Measurements from ENCODE around the gene RNF217.

RNF217 gene

DNA sequence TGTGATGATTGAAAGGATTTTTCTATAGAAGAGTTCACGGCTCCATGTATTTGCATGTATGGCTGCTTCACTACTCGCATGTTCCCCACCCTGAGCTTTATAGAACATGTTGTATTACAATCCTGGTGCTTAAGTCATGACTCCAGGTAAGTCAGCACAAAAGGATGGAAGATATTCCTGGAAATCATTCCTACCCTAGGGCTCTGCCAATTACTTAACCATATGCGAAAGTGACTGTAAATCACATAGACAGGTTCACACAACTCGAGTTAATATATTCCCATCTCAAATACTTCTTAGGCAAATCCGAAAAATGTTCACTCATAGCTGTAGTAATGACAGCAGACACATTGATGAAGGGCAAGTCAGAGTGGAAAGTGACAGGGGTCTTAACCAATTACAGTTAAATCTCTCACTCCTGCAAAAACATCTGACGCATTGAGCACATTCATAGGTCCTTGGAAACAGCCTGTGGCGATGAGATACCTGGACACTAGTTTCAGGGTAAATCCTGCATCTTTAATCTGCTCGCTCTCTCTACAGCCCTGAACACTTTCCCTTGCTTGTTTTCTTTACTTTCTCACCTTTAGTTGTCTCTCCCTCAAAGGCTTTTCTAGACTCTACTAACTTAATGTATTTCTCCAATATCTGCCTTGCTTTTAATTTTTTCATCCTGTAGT is 35.1 kb downstream of the RNF217 start:
- TF ChIP-seq Cebpa-rat (IDR thresholded peaks at IDR 0.05): no peak
- Histone ChIP-seq H3K4me3 (no peak overlapping the region), H3K9ac (no peak overlapping the region), H3K9me3 (no peaks in the 10 kb centered on the region), H3K27me3 (no peaks in the 10 kb centered on the region; the same call in 1 of the 2 replicates), H3K27ac (no peak overlapping the region), H3K4me1 (peaks cover 5% of the 10 kb centered on the region), H3K36me3 (no peaks in the 10 kb centered on the region), H4K20me1 (no peaks in the 10 kb centered on the region), H3K4me2 (no peak overlapping the region)

DNA sequence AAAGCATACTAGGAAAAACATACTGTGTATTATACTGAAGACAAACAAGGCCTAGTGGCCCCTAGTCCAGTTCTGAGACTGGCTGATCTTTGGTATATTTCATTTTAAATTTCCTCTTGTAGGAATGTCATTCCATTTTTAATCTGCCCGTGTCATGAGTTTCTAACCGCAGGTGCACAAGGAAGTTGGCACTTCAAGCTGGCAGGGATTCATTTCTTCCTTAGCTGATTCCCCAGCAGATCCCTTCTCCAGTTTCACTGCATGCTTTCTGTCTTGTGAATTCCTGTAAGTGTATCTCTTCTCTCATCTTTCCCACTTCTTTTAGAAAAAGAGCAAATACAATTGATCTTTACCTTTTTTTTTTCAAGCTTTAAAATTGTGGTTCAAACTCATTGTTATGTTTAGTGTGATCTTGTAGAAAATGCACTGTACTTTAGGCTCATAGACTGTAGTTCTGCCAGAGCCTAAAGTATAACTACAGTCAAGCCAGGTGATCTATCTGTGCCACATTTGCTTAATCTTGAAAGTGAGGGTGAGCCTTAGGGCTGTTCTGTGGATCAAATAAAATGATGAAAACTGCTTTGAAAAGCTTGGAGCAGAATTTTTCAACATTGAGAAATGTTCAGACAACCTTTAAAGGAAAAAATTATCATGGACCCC is 37.0 kb downstream of the RNF217 start:
- Histone ChIP-seq H3K4me2 (no peak overlapping the region), H3K27ac (no peak overlapping the region)

GRCh38 chr6:125001684-125002405 is 39.6 kb downstream of the RNF217 start:
- Histone ChIP-seq H3K27ac (no peak overlapping the region), H3K4me2 (peak overlapping the region; percentile 50), H3K9me3 (no peaks in the 10 kb centered on the region; the same call in 1 of the 2 replicates), H3K4me3 (no peak overlapping the region), H3K36me3 (no peaks in the 10 kb centered on the region), H4K20me1 (no peaks in the 10 kb centered on the region), H3K9ac (no peak overlapping the region), H3K27me3 (no peaks in the 10 kb centered on the region; the same call in 1 of the 2 replicates), H3K4me1 (peaks cover 9% of the 10 kb centered on the region)
- no peak for TF ChIP-seq Cebpa-rat (IDR thresholded peaks at IDR 0.05)

More for the DNA sequence above, 37.0 kb downstream of the RNF217 start:
- Histone ChIP-seq H3K36me3 (no peaks in the 10 kb centered on the region), H3K27me3 (no peaks in the 10 kb centered on the region; the same call in 1 of the 2 replicates), H3K4me1 (peaks cover 9% of the 10 kb centered on the region), H3K4me3 (no peak overlapping the region), H4K20me1 (no peaks in the 10 kb centered on the region), H3K9me3 (no peaks in the 10 kb centered on the region), H3K9ac (no peak overlapping the region)
- no peak for TF ChIP-seq Cebpa-rat (IDR thresholded peaks at IDR 0.05)

DNA sequence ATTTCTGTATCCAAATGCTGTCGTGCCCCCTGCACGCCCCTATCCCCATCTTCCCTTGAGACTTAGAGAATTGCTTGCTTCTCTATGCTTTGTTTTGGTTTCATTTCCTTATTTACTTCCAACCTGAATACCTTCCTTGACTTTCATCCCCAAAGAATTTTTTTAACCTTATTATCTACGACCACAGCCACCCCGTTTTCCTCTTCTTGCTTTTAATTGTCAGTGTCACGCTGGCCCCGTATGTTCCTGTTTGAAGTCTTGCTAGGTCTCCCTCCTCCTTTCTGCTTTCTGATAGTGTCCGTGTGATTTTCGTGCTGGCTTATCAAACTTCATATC is 40.1 kb downstream of the RNF217 start:
- Histone ChIP-seq H3K4me3 (no peak overlapping the region), H3K27ac (no peak overlapping the region)

DNA sequence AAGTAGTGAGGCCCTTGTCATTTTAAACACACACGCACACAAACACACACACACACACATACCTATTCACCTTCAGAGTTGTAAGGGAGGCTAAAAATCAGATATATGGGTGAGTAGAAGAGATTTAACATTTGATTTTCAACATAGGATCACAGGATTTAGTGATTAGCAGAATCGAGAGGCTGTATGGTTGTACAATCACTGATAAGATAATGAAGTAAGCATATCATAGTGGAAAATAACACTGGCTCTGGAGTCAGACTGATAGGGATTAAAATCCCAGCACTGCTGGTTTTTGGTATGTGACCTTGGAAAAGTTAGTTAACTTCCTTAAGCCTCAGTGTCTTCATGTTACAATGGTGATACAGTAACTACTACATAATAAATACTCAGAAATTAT is 40.8 kb downstream of the RNF217 start:
- no peak overlapping the region for H3K27ac ChIP-seq
- H4K20me1 ChIP-seq: no peaks in the 10 kb centered on the region
- H3K4me1 ChIP-seq: peaks cover 9% of the 10 kb centered on the region
- H3K9ac ChIP-seq: no peak overlapping the region
- TF ChIP-seq Cebpa-rat (IDR thresholded peaks at IDR 0.05): no peak
- H3K36me3 ChIP-seq: no peaks in the 10 kb centered on the region
- no peak overlapping the region for H3K4me2 ChIP-seq
- no peaks in the 10 kb centered on the region for H3K27me3 ChIP-seq
- H3K4me3 ChIP-seq: no peak overlapping the region
- H3K9me3 ChIP-seq: no peaks in the 10 kb centered on the region; the same call in 1 of the 2 replicates

More for the DNA sequence above, 40.1 kb downstream of the RNF217 start:
- peaks cover 9% of the 10 kb centered on the region for H3K4me1 ChIP-seq
- H3K27me3 ChIP-seq: no peaks in the 10 kb centered on the region; the same call in 1 of the 2 replicates
- H4K20me1 ChIP-seq: no peaks in the 10 kb centered on the region
- H3K9ac ChIP-seq: no peak overlapping the region
- H3K9me3 ChIP-seq: no peaks in the 10 kb centered on the region; the same call in 1 of the 2 replicates
- H3K36me3 ChIP-seq: no peaks in the 10 kb centered on the region
- no peak for TF ChIP-seq Cebpa-rat (IDR thresholded peaks at IDR 0.05)
- H3K4me2 ChIP-seq: peak overlapping the region; percentile 50

GRCh38 chr6:125004198-125004597 is 42.0 kb downstream of the RNF217 start:
- Histone ChIP-seq H3K27me3 (no peaks in the 10 kb centered on the region), H3K4me3 (no peak overlapping the region), H3K36me3 (no peaks in the 10 kb centered on the region), H3K9ac (no peak overlapping the region), H3K4me1 (peaks cover 9% of the 10 kb centered on the region), H3K4me2 (no peak overlapping the region), H4K20me1 (no peaks in the 10 kb centered on the region), H3K27ac (no peak overlapping the region), H3K9me3 (no peaks in the 10 kb centered on the region; the same call in 1 of the 2 replicates)
- TF ChIP-seq Cebpa-rat (IDR thresholded peaks at IDR 0.05): no peak

DNA sequence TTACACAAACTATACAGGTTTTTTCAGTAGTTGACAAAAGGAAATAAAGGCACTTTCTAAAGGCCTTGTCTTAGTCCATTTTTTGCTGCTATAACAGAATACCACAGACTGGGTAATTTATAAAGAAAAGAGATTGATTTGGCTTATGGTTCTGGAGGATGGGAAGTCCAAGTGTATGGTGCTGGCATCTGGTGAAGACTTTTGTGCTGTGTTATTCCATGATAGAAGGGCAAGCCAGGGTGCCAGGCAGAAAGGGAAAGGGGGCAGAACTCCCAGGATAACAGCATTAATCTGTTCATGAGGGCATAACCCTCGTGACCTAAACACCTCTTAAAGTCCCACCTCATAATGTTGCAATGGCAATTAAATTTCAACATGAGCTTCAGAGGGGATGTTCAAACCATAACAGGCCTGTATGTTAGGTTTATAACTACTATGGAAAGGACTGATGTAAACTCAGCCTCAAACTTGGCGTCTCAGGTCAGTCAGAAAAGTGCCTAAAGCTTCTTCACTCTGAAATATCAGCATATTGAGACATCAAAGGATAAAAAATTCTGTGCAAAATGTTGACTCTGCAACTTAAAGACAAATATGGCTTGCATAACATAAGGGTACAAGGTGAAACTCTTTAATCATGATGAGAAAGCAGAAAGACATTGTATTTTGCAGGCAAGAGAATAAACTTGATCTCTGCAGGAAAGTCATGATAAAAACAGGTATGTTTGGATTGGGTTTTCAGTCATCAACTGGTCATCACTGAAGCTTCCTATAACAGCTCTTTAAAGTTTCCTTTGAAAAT is 42.8 kb downstream of the RNF217 start:
- no peak for TF ChIP-seq Cebpa-rat (IDR thresholded peaks at IDR 0.05)
- H3K4me1 ChIP-seq: peaks cover 9% of the 10 kb centered on the region
- H3K4me2 ChIP-seq: no peak overlapping the region
- H3K27ac ChIP-seq: no peak overlapping the region
- no peaks in the 10 kb centered on the region; the same call in 1 of the 2 replicates for H3K9me3 ChIP-seq
- no peaks in the 10 kb centered on the region for H3K36me3 ChIP-seq
- H3K4me3 ChIP-seq: no peak overlapping the region
- no peaks in the 10 kb centered on the region for H4K20me1 ChIP-seq
- H3K9ac ChIP-seq: no peak overlapping the region
- no peaks in the 10 kb centered on the region for H3K27me3 ChIP-seq

- no peaks in the 10 kb centered on the region; the same call in 1 of the 2 replicates for H3K9me3 ChIP-seq
- no peak overlapping the region for H3K9ac ChIP-seq
- no peak overlapping the region for H3K27ac ChIP-seq
- no peaks in the 10 kb centered on the region for H3K36me3 ChIP-seq
- H3K4me2 ChIP-seq: no peak overlapping the region
- H4K20me1 ChIP-seq: no peaks in the 10 kb centered on the region
- no peak for TF ChIP-seq Cebpa-rat (IDR thresholded peaks at IDR 0.05)
- no peaks in the 10 kb centered on the region for H3K4me1 ChIP-seq
- no peak overlapping the region for H3K4me3 ChIP-seq
- H3K27me3 ChIP-seq: no peaks in the 10 kb centered on the region
These were observed 46.0 kb downstream of the RNF217 start for GRCh38 chr6:125008261-125008703.

DNA sequence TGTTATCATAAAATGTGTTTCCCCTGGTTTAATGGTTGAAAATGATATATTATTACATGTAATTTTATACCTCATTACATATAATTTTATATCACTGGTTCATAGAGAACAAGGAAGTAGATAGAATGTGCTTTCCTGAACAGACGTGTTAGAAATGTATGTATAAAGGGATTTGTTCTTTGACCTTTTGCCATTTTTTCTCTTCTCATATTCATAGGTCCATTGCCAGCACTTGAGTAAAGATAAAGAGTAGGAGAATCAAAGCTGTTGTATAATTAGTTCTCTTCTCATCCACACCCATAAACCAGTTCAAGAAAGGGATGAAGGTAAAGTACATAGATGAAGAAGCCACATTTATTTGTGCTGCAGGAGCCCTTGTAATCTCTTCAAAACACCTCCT is 46.7 kb downstream of the RNF217 start:
- TF ChIP-seq Cebpa-rat (IDR thresholded peaks at IDR 0.05): no peak
- no peaks in the 10 kb centered on the region for H3K36me3 ChIP-seq
- H4K20me1 ChIP-seq: no peaks in the 10 kb centered on the region
- no peak overlapping the region for H3K4me3 ChIP-seq
- H3K27ac ChIP-seq: no peak overlapping the region
- no peaks in the 10 kb centered on the region for H3K27me3 ChIP-seq
- H3K4me1 ChIP-seq: no peaks in the 10 kb centered on the region
- no peak overlapping the region for H3K4me2 ChIP-seq
- H3K9ac ChIP-seq: no peak overlapping the region
- no peaks in the 10 kb centered on the region; the same call in 1 of the 2 replicates for H3K9me3 ChIP-seq

Measured in BLaER1 (cell line).